ENCODE data around the gene SNX13.
"Not testable (repeated sequence)": the region's sequence is repeated elsewhere in the genome, so short reads cannot be mapped to it uniquely, and the experiment has no call there.

The SNX13 gene

GRCh38 chr7:17909310-17909709, 31.0 kb downstream of the SNX13 start:
- not testable (repeated sequence) for DNase-seq

GRCh38 chr7:17907014-17907413, 33.3 kb downstream of the SNX13 start:
- DNase-seq: no peak

GRCh38 chr7:17903337-17903736, 37.0 kb downstream of the SNX13 start:
- no peak for DNase-seq

GRCh38 chr7:17902599-17902998, 37.7 kb downstream of the SNX13 start:
- no peak for DNase-seq

GRCh38 chr7:17900464-17900863, 39.8 kb downstream of the SNX13 start:
- DNase-seq: no peak

- DNase-seq: no peak
Observed at GRCh38 chr7:17898111-17898510, 42.2 kb downstream of the SNX13 start.

GRCh38 chr7:17887286-17887685, 53.0 kb downstream of the SNX13 start:
- no peak for DNase-seq

GRCh38 chr7:17882685-17883084, 57.6 kb downstream of the SNX13 start:
- DNase-seq: no peak

- no peak for DNase-seq
Observed at GRCh38 chr7:17879075-17879661, 61.1 kb downstream of the SNX13 start.

GRCh38 chr7:17878627-17879026, 61.7 kb downstream of the SNX13 start:
- DNase-seq: no peak

GRCh38 chr7:17871815-17872533, 68.3 kb downstream of the SNX13 start:
- DNase-seq: no peak

GRCh38 chr7:17870406-17870805, 69.9 kb downstream of the SNX13 start:
- no peak for DNase-seq

GRCh38 chr7:17863809-17864143, 76.5 kb downstream of the SNX13 start:
- no peak for DNase-seq

- DNase-seq: no peak
Observed at GRCh38 chr7:17863095-17863808, 77.0 kb downstream of the SNX13 start.

GRCh38 chr7:17856251-17856650, 84.0 kb downstream of the SNX13 start:
- DNase-seq: no peak

GRCh38 chr7:17855202-17855601, 85.1 kb downstream of the SNX13 start:
- no peak for DNase-seq

GRCh38 chr7:17854261-17855047, 85.8 kb downstream of the SNX13 start:
- DNase-seq: no peak

- DNase-seq: no peak
Observed at GRCh38 chr7:17852361-17852760, 87.9 kb downstream of the SNX13 start.

- DNase-seq: no peak
Observed at GRCh38 chr7:17849504-17849903, 90.8 kb downstream of the SNX13 start.

- DNase-seq: no peak
Observed at GRCh38 chr7:17848516-17848915, 91.8 kb downstream of the SNX13 start.

GRCh38 chr7:17846935-17847334, 93.4 kb downstream of the SNX13 start:
- no peak for DNase-seq

- no peak for DNase-seq
Observed at GRCh38 chr7:17845197-17845547, 95.1 kb downstream of the SNX13 start.

- no peak for DNase-seq
Observed at GRCh38 chr7:17844514-17845196, 95.6 kb downstream of the SNX13 start.
